ENCODE data around the gene UPF3A. TPM values are rescaled to one million over a fixed set of nuclear protein-coding genes. Genes with fewer than 3 reads are reported as not detected.

Gene UPF3A
- total RNA-seq, 1 donor from 2014 or later, result 79.8 TPM

- H3K4me1 ChIP-seq, result peaks cover 6% of the 10 kb centered on the region in 2 donors
- intact Hi-C loops (cut with DNase I), result no loop called here
- DNase-seq (ENCODE audit: low spot score in 2 of 2), result no peak
- H3K4me3 ChIP-seq, result peak overlapping the region in 1 of 2 donors; percentile 91
- peaks cover 36 to 43% of the 10 kb centered on the region in 2 donors for H3K36me3 ChIP-seq
- no peak overlapping the region for H3K27ac ChIP-seq
- H3K27me3 ChIP-seq, result no peaks in the 10 kb centered on the region
- no peaks in the 10 kb centered on the region for H3K9me3 ChIP-seq
- no peak for TF ChIP-seq CTCF (IDR thresholded peaks at IDR 0.05)
Measured at GRCh38 chr13:114236227-114236626, 45.2 kb upstream of the UPF3A start.

- H3K36me3 ChIP-seq, result peaks cover 49 to 57% of the 10 kb centered on the region in 2 donors
- no peak for DNase-seq (ENCODE audit: low spot score in 2 of 2)
- H3K27me3 ChIP-seq, result no peaks in the 10 kb centered on the region
- H3K4me3 ChIP-seq, result no peak overlapping the region
- no peak overlapping the region for H3K27ac ChIP-seq
- no peaks in the 10 kb centered on the region for H3K9me3 ChIP-seq
- peaks cover 6% of the 10 kb centered on the region in 2 donors for H3K4me1 ChIP-seq
- intact Hi-C loops (cut with DNase I), result no loop called here
- TF ChIP-seq CTCF (IDR thresholded peaks at IDR 0.05), result no peak
Measured at GRCh38 chr13:114237415-114238112, 43.8 kb upstream of the UPF3A start.

GRCh38 chr13:114241918-114242317 lies 39.5 kb upstream of the UPF3A start:
- no peak for DNase-seq (ENCODE audit: low spot score in 2 of 2)
- intact Hi-C loops (cut with DNase I), result no loop called here
- H3K27me3 ChIP-seq, result no peaks in the 10 kb centered on the region
- no peak overlapping the region for H3K4me3 ChIP-seq
- H3K27ac ChIP-seq, result no peak overlapping the region
- TF ChIP-seq CTCF (IDR thresholded peaks at IDR 0.05), result no peak
- no peaks in the 10 kb centered on the region for H3K4me1 ChIP-seq
- H3K36me3 ChIP-seq, result peaks cover 87 to 94% of the 10 kb centered on the region in 2 donors
- no peaks in the 10 kb centered on the region for H3K9me3 ChIP-seq

- H3K27ac ChIP-seq, result no peak overlapping the region
- no peaks in the 10 kb centered on the region for H3K27me3 ChIP-seq
- intact Hi-C loops (cut with DNase I), result no loop called here
- no peak for TF ChIP-seq CTCF (IDR thresholded peaks at IDR 0.05)
- H3K4me3 ChIP-seq, result no peak overlapping the region
- no peaks in the 10 kb centered on the region for H3K9me3 ChIP-seq
- DNase-seq (ENCODE audit: low spot score in 2 of 2), result no peak
- peaks cover 85 to 96% of the 10 kb centered on the region in 2 donors for H3K36me3 ChIP-seq
- H3K4me1 ChIP-seq, result no peaks in the 10 kb centered on the region
Measured at GRCh38 chr13:114243971-114244370, 37.4 kb upstream of the UPF3A start.

GRCh38 chr13:114244637-114245036 lies 36.8 kb upstream of the UPF3A start:
- H3K27me3 ChIP-seq, result no peaks in the 10 kb centered on the region
- intact Hi-C loops (cut with DNase I), result no loop called here
- H3K36me3 ChIP-seq, result peaks cover 86 to 96% of the 10 kb centered on the region in 2 donors
- no peaks in the 10 kb centered on the region for H3K9me3 ChIP-seq
- H3K4me3 ChIP-seq, result no peak overlapping the region
- no peak overlapping the region for H3K27ac ChIP-seq
- H3K4me1 ChIP-seq, result no peaks in the 10 kb centered on the region
- no peak for TF ChIP-seq CTCF (IDR thresholded peaks at IDR 0.05)
- no peak for DNase-seq (ENCODE audit: low spot score in 2 of 2)

Measured in ascending aorta (tissue), 2 donors.